A673 (cell line): Measurements from ENCODE around the gene IL20RA. TPM values are rescaled to one million over a fixed set of nuclear protein-coding genes. Genes with fewer than 3 reads are reported as not detected.

ENCODE experiments used
- BruUV-seq: library from RNA; stranded (reverse); fragments of 400-500 nt; replicated peaks from 2 replicates; lab custom pipeline; 2021; lab: Mats Ljungman, UMichigan
- CTCF ChIA-PET: fragments of 300-600 bp; sonication (Branson Sonifier 250); formaldehyde crosslinking; loops from one replicate; lab custom pipeline; 2022; ENCODE audit warnings: antibody characterized with exemption; lab: Charles Lee
- POLR2A ChIA-PET: fragments of 300-600 bp; sonication (Branson Sonifier 250); formaldehyde crosslinking; loops from one replicate; lab custom pipeline; 2022; ENCODE audit warnings: antibody characterized with exemption; ENCODE audit not compliant: low non-redundant PET; lab: Charles Lee
- DNase-seq: peaks from one replicate; pipeline ENCODE4 v3.0.0-alpha.2; 2015; ENCODE audit warnings: low spot score
- H3K27ac ChIP-seq: fragments of 200-600 bp; sonication (generic); 2 replicates; pipeline ENCODE4 v1.5.1; 2016; ENCODE audit warnings: mixed run types, low read depth, mild to moderate bottlenecking, mixed read lengths, antibody characterized with exemption, low read length; ENCODE audit not compliant: poor library complexity, severe bottlenecking
- H3K27me3 ChIP-seq: fragments of 200-600 bp; sonication (generic); replicated peaks from 2 replicates; pipeline ENCODE4 v1.6.1; 2017; ENCODE audit warnings: mixed run types, low read depth, mild to moderate bottlenecking, mixed read lengths, antibody characterized with exemption, low read length; ENCODE audit not compliant: insufficient read depth, poor library complexity
- H3K36me3 ChIP-seq: fragments of 200-600 bp; sonication (generic); 2 replicates; pipeline ENCODE4 v1.6.1; 2016; ENCODE audit warnings: mixed run types, mild to moderate bottlenecking, mixed read lengths, antibody characterized with exemption, low read length; ENCODE audit not compliant: insufficient read depth, poor library complexity, severe bottlenecking
- H3K4me1 ChIP-seq: fragments of 200-600 bp; sonication (generic); 2 replicates; pipeline ENCODE4 v1.6.1; 2017; ENCODE audit warnings: mixed run types, mild to moderate bottlenecking, mixed read lengths, antibody characterized with exemption, low read length; ENCODE audit not compliant: insufficient read depth, poor library complexity, severe bottlenecking
- H3K4me3 ChIP-seq: fragments of 200-600 bp; sonication (generic); 2 replicates; pipeline ENCODE4 v1.5.1; 2016; ENCODE audit warnings: low read depth, mixed run types, mild to moderate bottlenecking, mixed read lengths, low read length; ENCODE audit not compliant: poor library complexity, severe bottlenecking
- H3K9me3 ChIP-seq: fragments of 200-600 bp; sonication (generic); 2 replicates; pipeline ENCODE4 v1.6.1; 2016; ENCODE audit warnings: mixed run types, low read depth, mild to moderate bottlenecking, mixed read lengths, antibody characterized with exemption, low read length; ENCODE audit not compliant: poor library complexity, severe bottlenecking
- CTCF ChIP-seq: fragments of 300-800, 200-600 bp; sonication (generic); conservative IDR thresholded peaks from 2 replicates; pipeline ENCODE4 v1.5.1; 2017; ENCODE audit warnings: low read depth, mild to moderate bottlenecking, antibody characterized with exemption, low read length, moderate library complexity, mixed read lengths
- EZH2 ChIP-seq: fragments of 200-600 bp; sonication (generic); IDR thresholded peaks from 2 replicates; pipeline ENCODE4 v1.6.1; 2017; ENCODE audit warnings: borderline replicate concordance, low read depth, mild to moderate bottlenecking, mixed read lengths, antibody characterized with exemption, low read length; ENCODE audit not compliant: poor library complexity, severe bottlenecking
- intact Hi-C: fragments of 100-400 bp; cut with micrococcal nuclease; formaldehyde crosslinking; loops from one replicate; pipeline ENCODE4 v1.10.0; 2022; ENCODE audit not compliant: unreplicated experiment
- total RNA-seq: library from RNA; stranded (reverse); gene quantifications from 2 replicates; pipeline ENCODE4 v1.2.3, GENCODE V29; 2021

Gene IL20RA
- total RNA-seq, 1 experiment from 2014 or later: not detected

GRCh38 chr6:137011406-137011805, 33.4 kb downstream of the IL20RA start:
- no peak for DNase-seq
- Histone ChIP-seq H3K36me3 (no peaks in the 10 kb centered on the region), H3K27ac (no peak overlapping the region), H3K4me3 (no peak overlapping the region), H3K4me1 (no peaks in the 10 kb centered on the region), H3K9me3 (no peaks in the 10 kb centered on the region), H3K27me3 (peaks cover 43% of the 10 kb centered on the region)
- intact Hi-C loops: no loop called here
- ChIA-PET POLR2A (no interaction called here), CTCF (no interaction called here)
- TF ChIP-seq CTCF (no peak), EZH2 (no peak)
- BruUV-seq: no TSS peak

DNA sequence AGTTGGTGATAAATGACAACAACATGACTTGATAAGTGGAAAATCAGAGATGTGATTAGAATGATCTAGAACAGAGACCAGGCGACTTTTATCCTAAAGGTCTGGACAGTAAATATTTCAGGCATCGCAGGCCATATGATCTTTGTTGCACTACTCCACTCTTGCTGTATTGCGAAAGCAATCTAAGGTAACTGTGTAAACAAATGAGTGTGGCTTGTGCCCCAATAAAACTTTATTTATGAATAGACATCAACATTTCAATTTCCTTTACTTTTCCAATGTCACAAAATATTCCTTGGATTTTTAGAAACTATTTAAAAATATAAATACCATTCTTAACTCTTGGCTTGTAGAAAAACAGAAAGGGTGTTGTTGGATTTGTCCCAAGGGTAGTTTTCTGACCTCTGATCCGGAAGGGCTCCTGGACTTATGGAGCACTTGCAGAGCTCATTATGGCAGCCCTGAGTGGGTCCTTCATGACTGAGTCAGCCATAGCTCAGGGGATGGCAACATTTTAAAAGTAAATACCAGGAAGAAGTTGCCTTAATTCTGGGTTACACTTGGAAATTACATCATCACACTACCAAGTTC, 34.5 kb downstream of the IL20RA start:
- peaks cover 50% of the 10 kb centered on the region for H3K27me3 ChIP-seq
- CTCF ChIA-PET: no interaction called here
- H3K36me3 ChIP-seq: no peaks in the 10 kb centered on the region
- H3K9me3 ChIP-seq: no peaks in the 10 kb centered on the region
- DNase-seq: no peak
- no peak for TF ChIP-seq EZH2
- no peak for TF ChIP-seq CTCF
- POLR2A ChIA-PET: no interaction called here
- H3K27ac ChIP-seq: no peak overlapping the region
- no peak overlapping the region for H3K4me3 ChIP-seq
- intact Hi-C loops: no loop called here
- H3K4me1 ChIP-seq: no peaks in the 10 kb centered on the region
- BruUV-seq: no TSS peak

DNA sequence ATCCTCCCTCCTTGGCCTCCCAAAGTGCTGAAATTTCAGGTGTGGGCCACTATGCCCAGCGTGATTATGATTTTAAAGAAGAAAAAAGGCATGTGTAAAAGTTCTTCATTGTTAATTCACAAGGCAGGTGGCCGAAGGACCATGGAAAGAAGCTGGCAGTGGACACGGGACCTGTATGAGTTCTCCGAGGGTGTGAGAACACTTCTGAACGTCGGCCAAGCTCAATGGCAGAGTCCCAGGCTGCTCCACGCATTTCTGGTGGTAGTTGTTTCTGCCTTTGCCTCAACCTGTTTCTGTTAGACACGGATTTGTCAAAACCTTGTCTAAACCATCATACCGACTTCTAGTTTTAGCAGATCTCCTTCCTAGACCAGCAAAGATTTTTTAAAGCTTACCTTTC, 36.6 kb downstream of the IL20RA start:
- Histone ChIP-seq H3K36me3 (no peaks in the 10 kb centered on the region), H3K27ac (no peak overlapping the region), H3K4me3 (no peak overlapping the region), H3K9me3 (no peaks in the 10 kb centered on the region), H3K27me3 (peaks cover 42% of the 10 kb centered on the region), H3K4me1 (no peaks in the 10 kb centered on the region)
- BruUV-seq: no TSS peak
- TF ChIP-seq EZH2 (no peak), CTCF (no peak)
- no peak for DNase-seq
- intact Hi-C loops: no loop called here
- POLR2A ChIA-PET: no interaction called here
- CTCF ChIA-PET: no interaction called here
